IPS-NIHi7 (cell line): ENCODE measurements around the gene PGAP6.
"Not testable (repeated sequence)": the region's sequence is repeated elsewhere in the genome, so short reads cannot be mapped to it uniquely, and the experiment has no call there.

Experiments used
- DNase-seq: peaks from one replicate; pipeline ENCODE4 v3.0.0; 2012; ENCODE audit warnings: mixed read lengths; ENCODE audit errors: extremely low spot score

PGAP6 gene

DNA sequence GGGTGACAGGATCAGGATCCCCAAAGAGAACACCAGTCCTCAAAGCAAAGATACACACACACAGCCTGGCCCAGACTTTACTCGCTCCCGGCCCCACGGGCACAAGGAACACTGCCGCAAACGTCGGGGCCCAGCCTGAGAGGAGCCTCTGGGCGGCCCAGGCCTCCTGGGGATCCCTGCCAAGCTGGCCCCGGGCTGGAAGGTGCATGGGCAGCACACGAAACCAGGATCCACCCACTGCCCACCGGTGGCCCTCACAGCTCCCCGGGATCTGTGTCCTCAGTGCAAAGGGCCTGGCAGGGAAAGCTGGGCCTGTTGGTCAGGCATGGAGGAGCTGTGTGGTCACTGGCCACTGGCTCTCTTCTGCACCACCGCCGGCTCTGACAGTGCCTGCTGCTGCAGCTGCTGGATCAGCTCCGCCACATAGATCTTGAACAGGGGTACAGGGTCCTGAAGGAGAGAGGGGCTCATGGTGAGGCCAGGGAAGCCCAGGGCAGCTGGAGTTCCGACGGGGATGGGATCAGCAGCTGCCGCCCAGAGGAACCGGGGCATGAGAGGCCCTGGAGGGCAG, 14.4 kb downstream of the PGAP6 start:
- no peak for DNase-seq

DNA sequence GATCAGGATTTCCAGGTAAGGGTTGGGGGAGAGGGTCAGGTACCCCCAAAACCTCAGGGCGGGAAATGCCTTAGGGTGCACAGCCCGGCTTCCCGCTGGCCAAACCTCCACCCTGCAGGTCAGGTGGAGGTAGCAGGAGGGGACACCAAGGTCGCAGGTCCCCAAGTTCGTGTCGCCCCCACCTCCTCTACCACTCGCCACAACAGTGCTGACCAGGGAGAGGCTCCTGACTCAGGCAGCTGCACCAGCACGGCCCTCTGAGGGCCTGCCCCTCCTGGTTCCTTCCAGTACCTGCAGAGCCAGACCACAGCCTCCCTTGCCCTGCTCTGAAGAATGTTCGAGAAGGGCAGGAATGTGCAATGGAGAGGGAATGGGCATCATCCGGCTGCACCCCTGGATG, 15.3 kb downstream of the PGAP6 start:
- no peak for DNase-seq

DNA sequence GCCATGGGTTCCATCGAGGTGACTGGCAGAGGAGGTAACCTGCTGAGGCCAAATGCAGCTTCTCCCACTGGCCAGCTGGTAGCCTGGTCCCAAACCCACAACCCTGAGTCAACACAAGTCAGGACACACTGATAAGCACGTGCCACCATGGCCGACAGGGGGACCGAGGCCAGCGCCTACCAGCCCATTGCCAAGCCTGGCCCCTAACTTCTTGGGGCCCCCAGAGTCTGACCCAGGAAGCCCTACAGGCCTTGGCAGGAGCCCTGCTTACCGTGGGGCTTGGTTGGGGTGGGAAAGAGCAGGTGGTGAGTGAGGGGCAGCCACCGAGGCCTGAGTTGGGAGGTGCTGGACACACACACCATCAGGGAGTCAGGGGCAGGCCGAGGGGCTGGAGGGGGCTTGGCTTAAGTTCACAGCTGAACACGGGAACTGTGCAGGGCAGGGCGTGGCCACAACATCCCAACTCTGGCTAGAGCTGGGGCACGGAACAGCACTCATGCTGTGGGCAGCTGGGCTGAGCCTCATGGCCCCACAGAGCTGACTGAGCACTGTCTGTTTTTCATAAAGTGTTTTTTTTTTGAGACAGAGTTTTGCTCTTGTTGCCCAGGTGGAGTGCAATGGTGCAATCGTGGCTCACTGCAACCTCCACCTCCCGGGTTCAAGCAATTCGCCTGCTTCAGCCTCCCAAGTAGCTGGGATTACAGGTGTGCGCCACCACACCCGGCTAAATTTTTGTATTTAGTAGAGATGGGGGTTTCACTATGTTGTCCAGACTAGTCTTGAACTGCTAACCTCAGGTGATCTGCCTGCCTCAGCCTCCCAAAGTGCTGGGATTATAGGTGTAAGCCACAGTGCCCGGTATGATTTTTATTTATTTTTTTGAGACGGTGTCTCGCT, 16.9 kb downstream of the PGAP6 start:
- DNase-seq = no peak

DNA sequence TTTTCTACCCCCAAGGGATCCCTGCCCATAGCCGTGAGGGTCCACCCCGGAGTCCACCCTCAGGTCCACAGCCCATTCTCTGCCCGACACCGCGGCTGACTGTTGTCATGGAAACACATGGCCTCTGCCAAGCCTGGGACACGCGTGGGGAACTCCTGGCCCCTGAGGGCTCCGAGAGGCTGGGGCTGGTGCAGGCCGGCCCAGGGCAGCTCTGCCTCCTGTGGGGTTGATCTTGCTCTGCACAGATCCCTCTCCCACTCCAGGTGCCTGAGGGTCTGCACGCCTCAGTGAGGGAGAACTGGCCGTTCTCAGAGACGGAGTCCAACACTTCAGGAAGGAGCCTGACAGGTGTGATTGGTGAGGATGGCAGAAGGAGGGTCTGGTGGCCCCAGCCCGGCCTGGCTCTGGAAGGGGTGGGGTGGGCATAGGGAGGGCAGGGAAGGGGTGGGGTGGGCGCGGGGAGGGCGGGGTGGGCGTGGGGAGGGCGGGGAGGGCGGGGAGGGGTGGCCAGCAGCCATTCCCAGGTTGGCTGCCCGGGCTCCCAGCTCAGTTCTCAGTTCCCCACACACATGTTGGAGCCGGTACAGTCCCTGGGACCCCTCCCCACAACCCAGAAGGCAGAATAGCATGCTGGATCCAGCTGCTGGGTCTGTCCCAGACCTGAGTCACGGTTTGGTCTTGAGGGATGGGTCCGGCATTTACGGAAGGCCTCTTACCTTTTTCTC, 17.9 kb downstream of the PGAP6 start:
- DNase-seq = no peak

DNA sequence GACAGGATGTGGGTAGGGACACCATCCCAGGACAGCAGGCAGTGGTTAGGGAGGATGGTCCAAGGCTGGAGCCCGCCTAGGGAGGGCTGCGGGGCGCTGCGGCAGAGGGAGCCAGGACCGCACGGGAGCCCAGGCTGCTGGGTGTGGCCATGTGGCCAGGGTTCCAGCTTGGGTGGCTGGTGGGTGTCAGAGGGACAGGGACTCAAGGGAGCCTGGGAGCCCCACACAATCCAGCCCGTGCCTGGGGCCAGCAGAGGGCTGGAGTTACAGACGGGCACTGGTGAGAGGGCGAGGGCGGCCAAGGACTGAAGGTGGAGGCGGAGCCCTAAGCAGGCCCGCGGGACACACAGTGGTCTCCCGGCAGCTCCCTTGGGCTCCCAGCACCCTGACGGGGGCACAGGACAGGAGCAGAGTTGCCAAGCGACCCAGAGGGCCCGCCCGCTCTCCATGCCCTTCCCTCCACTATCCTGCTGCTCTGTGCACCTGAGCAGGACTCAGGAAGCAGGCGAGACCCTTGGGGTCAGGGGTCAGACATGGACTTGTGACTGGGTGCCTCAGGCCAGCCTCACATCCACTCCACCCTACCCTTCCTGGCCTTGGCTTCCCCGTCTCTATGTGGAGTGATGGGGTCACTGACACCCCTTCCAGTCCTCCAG, 18.5 kb downstream of the PGAP6 start:
- no peak for DNase-seq

DNA sequence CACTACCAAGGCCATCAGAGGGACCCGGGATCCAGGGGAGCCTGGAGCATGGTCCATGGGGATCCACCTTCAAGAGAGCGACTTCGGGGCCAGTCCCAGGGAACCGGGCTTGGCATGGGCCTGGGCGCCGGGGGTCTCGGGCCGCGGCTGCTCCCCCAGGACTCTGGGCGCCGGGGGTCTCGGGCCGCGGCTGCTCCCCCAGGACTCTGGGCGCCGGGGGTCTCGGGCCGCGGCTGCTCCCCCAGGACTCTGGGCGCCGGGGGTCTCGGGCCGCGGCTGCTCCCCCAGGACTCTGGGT, 19.1 kb downstream of the PGAP6 start:
- not testable (repeated sequence) for DNase-seq

DNA sequence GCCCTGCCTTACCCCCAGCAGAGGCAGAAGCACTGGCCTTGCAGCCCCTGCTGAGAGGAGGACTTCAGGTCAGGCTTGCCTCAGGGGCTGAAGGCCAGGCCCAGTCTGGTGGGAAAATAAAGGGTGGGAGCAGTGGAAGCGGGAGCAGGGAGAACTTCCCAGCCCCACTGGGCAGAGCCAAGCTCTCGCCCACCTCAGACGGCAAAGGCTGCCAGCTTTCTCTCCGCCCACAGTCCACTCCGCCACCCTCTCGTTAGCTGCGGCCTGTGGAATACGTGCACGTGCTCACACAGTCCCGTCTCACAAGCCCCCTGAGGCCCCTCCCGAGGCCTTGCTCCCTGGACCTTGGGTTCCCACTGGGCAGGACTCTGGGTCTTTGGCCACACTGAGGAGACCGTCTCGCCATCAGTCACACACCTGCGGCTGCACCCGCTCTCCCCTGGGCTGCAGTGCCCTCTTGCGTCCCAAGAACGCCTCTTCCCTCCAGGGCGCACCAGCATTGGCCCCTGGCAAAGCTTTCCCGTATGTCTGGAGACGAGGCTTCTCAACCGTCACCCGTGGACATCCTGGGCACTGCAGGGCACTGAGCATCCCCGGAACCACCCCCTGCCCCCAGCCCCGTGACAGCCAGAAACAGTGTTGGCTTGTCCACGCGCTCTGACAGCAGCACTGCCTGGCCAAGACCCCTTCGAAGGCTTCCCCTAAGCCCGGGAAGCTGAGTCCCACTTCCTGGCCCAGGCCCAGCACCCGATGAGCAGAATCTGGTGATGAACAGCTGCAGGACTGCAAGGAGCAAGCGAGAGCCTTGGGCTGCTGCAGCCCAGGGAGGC, 19.7 kb downstream of the PGAP6 start:
- peak; percentile 88 for DNase-seq

DNA sequence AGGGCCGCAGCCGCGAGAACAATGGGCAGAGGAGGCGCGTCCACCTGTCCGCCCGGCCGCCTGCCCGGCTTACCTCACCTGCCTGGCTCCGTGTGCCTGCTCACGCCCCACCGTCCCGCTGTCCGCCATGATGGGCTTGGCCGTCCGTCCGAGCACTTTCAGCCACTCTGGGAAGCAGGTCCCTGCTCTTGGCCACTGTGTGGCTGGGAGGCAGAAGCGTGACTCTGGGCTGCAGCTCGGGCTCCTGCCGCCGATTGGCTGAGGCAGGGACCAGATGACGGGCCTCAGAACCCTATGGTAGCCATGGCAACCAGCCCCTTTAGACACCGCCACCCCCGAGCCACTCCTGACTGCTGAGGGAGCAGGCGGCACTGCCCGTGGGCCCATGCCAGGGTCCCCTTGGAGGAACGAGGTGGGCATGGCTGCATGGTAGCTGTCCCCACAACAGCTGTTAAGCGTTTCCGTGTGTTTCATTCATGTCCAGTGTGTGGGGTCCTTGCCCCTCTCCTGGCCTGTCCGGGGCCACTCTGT, 20.4 kb downstream of the PGAP6 start:
- DNase-seq = no peak

DNA sequence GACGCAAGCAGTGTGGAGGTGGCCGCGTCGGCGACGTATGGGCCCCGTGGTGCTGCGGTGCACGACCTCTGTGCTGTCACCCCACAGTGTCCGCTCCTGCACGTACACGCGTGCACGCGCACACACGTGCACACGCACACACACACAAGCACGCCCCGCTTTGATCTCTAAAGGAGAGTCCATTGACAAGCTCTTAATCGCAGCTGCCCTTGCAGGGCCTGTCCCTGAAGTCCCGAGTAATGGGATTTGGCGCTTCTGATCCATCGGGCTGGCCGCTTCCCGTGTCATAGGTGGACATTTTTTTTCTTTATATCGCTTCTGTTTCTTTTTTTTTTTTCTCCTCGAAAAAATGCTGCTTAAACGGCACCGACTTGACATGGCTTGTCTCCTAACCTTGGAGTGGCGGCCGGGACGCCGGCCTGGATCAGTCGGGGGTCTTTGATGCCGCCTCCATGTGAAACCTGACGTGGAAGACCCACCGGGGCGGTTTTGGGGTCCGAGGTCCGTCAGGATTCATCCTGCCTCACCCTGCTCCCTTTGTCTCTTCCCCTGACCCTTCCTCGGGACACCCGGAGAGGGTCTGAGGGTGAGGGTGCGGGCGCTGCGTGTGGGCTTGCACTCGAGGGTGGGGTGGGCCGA, 21.0 kb downstream of the PGAP6 start:
- no peak for DNase-seq

DNA sequence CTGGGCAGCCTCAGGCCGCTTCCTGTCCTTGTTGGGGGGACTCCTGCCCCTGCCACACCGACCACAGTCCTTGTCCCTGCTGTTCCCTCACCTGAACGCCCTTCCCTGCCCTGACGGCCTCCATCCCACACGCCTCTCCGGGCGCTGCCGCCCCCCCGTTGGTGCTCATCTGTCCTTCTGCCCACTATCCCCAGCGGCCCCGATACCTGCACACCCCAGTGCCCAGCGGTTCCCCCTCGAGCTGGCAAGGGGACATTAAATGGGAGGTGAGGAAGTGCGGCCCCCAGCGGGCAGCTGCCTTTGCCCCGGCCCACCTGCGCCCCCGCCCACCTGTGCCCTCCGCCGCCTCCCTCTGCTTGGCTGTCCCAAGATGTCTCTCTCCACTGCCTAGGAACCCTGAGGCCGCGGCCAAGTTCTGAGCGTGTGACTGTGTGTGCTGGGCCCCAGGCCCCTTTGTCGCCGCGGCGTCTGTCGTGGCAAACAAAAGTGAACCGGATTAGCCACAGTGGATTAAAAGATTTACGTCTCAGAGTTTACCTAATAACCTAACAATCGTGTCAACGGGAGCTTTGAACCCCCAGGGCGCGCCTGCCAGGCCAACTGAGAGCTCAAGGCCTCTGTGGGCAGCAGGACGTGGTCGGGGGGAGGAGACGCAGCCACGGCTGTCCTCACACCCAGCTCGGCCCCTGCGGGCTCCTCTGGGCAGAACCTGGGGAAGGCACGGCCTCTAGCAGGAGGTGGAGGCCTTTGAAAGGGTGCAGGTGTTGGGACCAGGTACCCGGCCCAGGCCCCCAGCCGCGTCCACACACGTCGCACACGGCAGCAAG, 21.7 kb downstream of the PGAP6 start:
- no peak for DNase-seq

DNA sequence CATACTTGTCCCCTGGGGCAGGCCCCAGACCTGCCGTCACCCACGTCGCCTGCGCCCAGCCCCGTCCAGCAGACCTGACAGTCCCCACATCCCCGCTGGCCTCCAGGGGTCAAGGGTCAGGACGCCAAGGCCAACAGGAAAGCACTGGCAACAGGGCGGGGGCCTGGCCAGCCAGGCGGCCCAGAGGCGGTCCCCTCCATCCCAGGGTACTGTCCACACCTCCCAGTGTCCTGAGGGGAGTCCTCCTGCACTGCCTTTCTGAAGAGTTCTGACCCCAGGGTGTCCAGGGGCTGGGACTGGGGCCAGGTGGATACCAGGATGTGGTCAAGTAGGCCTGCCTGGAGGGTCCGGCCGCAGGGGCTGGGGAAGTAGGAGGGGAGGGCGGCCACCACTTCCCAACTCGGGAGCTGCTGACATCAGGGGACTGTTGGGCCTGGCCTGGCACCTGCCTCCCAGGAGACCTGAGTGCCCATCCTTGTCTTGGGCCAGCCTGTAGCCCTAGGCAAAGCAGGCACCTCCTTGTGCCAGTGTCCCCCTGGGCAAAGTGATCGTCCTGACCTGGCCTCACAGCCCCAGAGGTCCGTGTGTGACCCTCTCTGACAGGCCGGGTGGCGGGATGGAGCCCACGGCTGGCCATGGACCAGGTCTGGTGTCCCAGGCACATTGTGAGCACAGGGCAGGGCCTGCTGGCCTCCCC, 22.6 kb downstream of the PGAP6 start:
- DNase-seq = no peak

DNA sequence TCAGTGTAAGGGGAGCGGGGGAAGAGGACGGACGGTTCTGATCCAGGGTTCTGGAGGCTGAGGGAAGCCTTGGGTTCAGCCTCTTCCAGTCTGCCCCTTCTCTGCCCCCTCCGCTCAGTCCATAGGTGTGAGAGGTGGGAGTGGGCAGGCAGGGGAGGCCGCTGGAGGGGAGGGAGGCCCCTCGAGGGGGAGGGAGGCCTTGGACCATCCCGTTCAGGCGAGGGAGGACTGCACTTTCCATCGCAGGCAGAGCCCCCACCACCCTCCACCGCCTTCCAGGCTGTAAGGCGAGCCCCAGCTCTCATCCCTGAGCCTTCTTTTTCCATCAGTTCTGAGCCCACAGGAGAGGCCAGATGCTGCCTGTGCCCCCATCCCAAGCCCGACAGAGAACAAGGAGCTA, 25.0 kb downstream of the PGAP6 start:
- DNase-seq = no peak

DNA sequence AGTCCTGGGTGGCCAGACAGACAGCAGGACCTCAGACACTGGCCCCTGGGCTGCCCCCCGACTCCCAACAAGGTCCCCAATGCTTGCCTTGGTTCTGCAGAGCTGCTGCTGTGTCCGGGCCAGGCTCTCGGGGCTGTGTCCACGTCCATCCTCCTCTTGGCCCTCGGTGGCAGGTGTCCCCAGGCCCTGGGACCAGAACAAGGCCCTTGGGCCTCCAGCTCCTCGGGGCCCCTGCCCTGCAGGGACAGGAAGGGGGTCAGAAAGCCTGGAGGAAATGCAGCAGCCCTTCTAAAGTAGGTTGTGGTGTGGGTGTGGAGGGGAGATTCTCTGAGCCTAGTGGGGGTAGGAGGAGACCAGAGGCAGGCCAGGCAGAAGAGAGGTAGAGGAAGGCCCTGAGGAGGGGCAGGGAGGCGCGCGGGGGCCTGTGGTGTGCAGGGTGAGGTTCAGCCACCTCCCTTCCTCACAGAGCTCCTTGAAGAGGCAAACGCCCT, 26.8 kb downstream of the PGAP6 start:
- DNase-seq = no peak

DNA sequence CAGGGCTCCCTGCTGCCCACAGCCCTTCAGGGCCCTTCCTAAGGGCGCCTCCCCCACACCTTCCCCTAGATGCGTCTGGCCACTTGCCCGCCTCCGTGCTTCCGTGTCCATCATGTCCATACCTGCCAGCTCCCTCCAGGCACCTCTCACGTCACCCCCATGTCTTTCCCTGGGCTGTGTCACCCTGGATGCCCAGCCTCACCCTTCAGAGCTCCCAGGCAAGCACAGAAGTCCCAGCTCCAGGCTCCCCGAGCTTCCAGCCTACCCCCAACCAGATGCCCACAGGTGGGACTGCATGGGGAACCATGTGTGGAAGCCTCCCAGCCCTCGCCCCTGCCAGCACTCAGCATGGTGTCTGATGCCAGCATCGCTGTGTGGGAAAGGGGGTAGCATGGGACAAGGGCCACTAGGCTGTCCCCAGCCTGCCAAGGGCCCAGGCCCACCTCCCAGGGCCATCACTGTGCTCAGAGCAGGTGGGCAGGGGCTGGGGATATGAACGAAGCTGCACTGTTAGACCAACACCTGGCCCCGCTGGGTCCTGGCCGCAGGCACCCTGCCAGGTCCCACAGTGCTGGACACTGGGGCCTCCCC, 27.4 kb downstream of the PGAP6 start:
- no peak for DNase-seq

DNA sequence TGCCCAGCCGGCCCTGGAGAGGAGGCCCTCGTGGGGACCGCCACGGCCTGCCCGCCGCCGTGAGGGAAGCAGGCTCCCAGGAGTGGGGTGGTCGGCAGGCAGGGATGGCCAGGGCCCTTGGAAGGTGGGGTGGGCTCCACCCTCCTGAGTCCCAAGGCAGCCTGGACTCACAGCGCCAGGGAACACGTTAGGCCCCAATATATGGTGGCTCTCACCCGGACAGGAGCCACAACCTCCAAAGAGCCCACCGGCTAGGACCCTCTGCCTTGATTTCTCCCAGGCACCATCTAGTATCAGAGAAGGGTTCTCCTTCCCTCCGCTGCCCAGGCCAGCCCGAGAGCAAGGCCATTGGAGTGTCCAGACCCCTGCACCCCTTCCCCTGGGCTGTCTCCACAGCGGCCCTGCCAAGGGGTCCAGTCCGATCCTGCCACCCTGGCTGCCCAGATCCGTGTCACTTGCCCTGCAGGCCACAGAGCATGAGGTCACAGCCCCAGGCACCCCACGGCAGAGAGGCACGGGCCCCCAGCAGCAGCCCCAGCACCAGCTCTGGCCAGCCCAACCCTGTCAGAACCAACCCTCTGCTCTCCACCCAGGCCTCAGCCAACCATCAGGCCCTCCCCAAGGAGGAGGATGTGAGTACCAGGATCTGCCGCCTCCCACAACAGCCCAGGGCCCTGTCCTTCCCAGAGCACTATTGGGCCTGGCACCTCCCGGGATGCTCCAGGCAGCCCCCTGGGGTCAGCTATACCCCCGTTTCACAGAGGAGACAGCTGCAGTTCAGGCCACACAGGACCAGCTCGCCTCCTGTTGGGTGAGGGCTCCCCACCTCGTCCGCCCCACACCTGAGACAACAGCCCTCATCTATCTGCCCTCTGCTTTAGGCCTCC, 28.1 kb downstream of the PGAP6 start:
- no peak for DNase-seq

DNA sequence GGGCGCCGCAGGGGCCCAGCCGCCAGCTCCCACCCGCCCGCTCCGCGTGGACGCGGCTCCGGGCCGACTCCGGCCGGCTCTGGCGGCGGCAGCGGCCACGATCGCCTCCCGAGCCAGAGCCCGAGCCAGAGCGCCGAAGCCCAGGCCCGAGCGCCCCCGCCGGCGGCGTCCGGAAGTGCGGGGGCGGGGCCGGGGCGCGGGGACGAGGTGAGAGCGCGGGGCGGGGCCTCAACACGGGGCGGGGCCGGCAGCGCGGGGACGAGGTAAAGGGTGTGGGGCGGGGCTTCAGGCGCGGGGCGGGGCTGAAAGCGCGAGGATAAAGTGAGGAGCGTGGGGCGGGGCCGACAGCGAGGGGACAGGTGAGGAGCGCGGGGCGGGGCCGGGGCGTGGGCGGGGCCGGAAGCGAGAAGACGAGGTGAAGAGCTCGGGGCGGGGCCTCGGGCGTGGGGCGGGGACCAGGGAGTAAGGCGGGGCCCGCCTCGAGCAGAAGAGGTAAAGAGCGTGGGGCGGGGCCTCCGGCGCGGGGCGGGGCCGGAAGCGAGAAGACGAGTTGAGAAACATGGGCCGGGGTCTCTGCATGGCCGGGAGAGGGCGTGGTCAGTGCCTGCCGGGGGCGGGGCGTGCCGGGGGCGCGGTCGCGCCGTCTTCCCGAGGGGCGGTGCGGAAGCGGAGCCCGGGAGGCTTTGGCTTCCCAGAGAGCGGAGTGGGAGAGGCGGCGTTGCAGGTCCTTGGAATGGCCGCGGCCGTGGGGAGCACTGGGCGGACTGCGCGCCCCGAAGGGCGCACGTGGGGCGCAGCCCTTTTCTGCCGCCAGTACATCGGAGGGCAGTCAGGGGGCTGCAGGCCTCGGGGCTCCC, 29.0 kb downstream of the PGAP6 start, which contains the start of gene AXIN1:
Gene AXIN1 (minus strand): TSS at position 177 of the 857 bp plus-strand sequence. CDS start 5,698 bp downstream, outside the sequence.
- DNase-seq = peak; percentile 96
